DOHH2 (cell line): Measurements from ENCODE around the gene BIRC7.
A peak's percentile ranks its signal among the peaks of the same experiment; 100 is the strongest.
"Not testable (repeated sequence)": the region's sequence is repeated elsewhere in the genome, so short reads cannot be mapped to it uniquely, and the experiment has no call there.

Experiments used
- H3F3A ChIP-seq: fragments of 200-600 bp; sonication (generic), shearing (Covaris generic); 2 replicates; pipeline ENCODE4 v1.6.0; 2016; ENCODE audit warnings: antibody characterized with exemption, mild to moderate bottlenecking; ENCODE audit not compliant: control insufficient read depth, insufficient read depth
- H3K27ac ChIP-seq: fragments of 200-600 bp; sonication (generic); 2 replicates; pipeline ENCODE4 v1.5.1; 2014; ENCODE audit warnings: low read depth, mild to moderate bottlenecking, low read length, moderate library complexity
- H3K27me3 ChIP-seq: fragments of 200-600 bp; sonication (generic); 2 replicates; pipeline ENCODE4 v1.6.1; 2014; ENCODE audit warnings: mild to moderate bottlenecking, low read length, mixed read lengths; ENCODE audit not compliant: control insufficient read depth
- H3K36me3 ChIP-seq: fragments of 200-600 bp; sonication (generic); 2 replicates; pipeline ENCODE4 v1.6.1; 2014; ENCODE audit warnings: mild to moderate bottlenecking, low read length, moderate library complexity, mixed read lengths; ENCODE audit not compliant: control insufficient read depth
- H3K4me1 ChIP-seq: fragments of 200-600 bp; sonication (generic); 2 replicates; pipeline ENCODE4 v1.6.1; 2014; ENCODE audit warnings: mild to moderate bottlenecking, low read length, mixed read lengths; ENCODE audit not compliant: control insufficient read depth
- H3K4me2 ChIP-seq: fragments of 200-600 bp; sonication (generic); 2 replicates; pipeline ENCODE4 v1.6.0; 2014; ENCODE audit warnings: mild to moderate bottlenecking, low read length, moderate library complexity
- H3K4me3 ChIP-seq: fragments of 200-600 bp; sonication (generic); 2 replicates; pipeline ENCODE4 v1.5.1; 2014; ENCODE audit warnings: mild to moderate bottlenecking, low read length, mixed read lengths
- H3K79me2 ChIP-seq: fragments of 200-600 bp; sonication (generic); 2 replicates; pipeline ENCODE4 v1.6.1; 2014; ENCODE audit warnings: mild to moderate bottlenecking, low read length, mixed read lengths; ENCODE audit not compliant: control insufficient read depth
- H3K9me2 ChIP-seq: fragments of 200-600 bp; sonication (generic); replicated peaks from 2 replicates; pipeline ENCODE4 v1.6.1; 2014; ENCODE audit warnings: mild to moderate bottlenecking, low read length, mixed read lengths; ENCODE audit not compliant: control insufficient read depth
- H3K9me3 ChIP-seq: fragments of 200-600 bp; sonication (generic); 2 replicates; pipeline ENCODE4 v1.6.1; 2014; ENCODE audit warnings: antibody characterized with exemption, low read length, mixed read lengths; ENCODE audit not compliant: control insufficient read depth, insufficient read depth
- H4K20me1 ChIP-seq: fragments of 200-600 bp; sonication (generic); 2 replicates; pipeline ENCODE4 v1.6.0; 2014; ENCODE audit warnings: low read depth, mild to moderate bottlenecking, antibody characterized with exemption, low read length, moderate library complexity; ENCODE audit not compliant: control insufficient read depth, insufficient read depth
- EZH2phosphoT487 ChIP-seq: fragments of 200-600 bp; sonication (generic); IDR thresholded peaks from 2 replicates; pipeline ENCODE4 v1.6.1; 2017; ENCODE audit warnings: borderline replicate concordance, mild to moderate bottlenecking, antibody characterized with exemption, low read length, moderate library complexity, mixed read lengths
- TF ChIP-seq, protein P1 (sequence below): fragments of 200-600 bp; sonication (generic); IDR thresholded peaks from one replicate; pipeline ENCODE4 v1.5.1; 2014; ENCODE audit warnings: antibody characterized with exemption, mild to moderate bottlenecking, low read depth, low read length; ENCODE audit not compliant: poor library complexity, severe bottlenecking

The BIRC7 gene

DNA sequence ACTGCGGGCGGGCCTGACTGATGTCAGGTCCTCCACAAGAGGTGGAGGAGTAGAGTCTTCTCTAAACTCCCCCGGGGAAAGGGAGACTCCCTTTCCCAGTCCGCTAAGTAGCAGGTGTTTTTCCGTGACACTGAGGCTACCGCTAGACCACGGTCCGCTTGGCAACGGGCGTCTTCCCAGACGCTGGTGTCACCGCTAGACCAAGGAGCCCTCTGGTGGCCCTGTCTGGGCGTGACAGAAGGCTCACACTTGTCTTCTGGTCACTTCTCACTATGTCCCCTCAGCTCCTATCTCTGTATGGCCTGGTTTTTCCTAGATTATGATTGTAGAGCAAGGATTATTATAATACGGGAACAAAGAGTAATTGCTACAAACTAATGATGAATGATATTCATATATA is 15.6 kb downstream of the BIRC7 start:
- H3K4me2 ChIP-seq, H3K9me2 ChIP-seq, H4K20me1 ChIP-seq, H3K4me1 ChIP-seq, H3K36me3 ChIP-seq, H3K27ac ChIP-seq, H3F3A ChIP-seq, H3K4me3 ChIP-seq, H3K79me2 ChIP-seq, H3K9me3 ChIP-seq: not testable (repeated sequence)
- TF ChIP-seq, protein P1, sequence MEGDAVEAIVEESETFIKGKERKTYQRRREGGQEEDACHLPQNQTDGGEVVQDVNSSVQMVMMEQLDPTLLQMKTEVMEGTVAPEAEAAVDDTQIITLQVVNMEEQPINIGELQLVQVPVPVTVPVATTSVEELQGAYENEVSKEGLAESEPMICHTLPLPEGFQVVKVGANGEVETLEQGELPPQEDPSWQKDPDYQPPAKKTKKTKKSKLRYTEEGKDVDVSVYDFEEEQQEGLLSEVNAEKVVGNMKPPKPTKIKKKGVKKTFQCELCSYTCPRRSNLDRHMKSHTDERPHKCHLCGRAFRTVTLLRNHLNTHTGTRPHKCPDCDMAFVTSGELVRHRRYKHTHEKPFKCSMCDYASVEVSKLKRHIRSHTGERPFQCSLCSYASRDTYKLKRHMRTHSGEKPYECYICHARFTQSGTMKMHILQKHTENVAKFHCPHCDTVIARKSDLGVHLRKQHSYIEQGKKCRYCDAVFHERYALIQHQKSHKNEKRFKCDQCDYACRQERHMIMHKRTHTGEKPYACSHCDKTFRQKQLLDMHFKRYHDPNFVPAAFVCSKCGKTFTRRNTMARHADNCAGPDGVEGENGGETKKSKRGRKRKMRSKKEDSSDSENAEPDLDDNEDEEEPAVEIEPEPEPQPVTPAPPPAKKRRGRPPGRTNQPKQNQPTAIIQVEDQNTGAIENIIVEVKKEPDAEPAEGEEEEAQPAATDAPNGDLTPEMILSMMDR, result peak; percentile 22
- H3K27me3 ChIP-seq, result peaks cover 17% of the 10 kb centered on the region

GRCh38 chr20:63252284-63252711 is 16.6 kb downstream of the BIRC7 start:
- TF ChIP-seq, protein P1, result no peak
- TF ChIP-seq EZH2phosphoT487, result no peak
- H3K79me2 ChIP-seq, result no peaks in the 10 kb centered on the region
- H4K20me1 ChIP-seq, result peaks cover 6% of the 10 kb centered on the region; the same call in 1 of the 2 replicates
- no peak overlapping the region for H3K4me2 ChIP-seq
- H3K36me3 ChIP-seq, result no peaks in the 10 kb centered on the region
- H3K4me3 ChIP-seq, result no peak overlapping the region
- no peaks in the 10 kb centered on the region for H3K4me1 ChIP-seq
- H3K27me3 ChIP-seq, result peaks cover 17% of the 10 kb centered on the region
- H3F3A ChIP-seq, result no peaks in the 10 kb centered on the region
- H3K27ac ChIP-seq, result no peak overlapping the region
- no peaks in the 10 kb centered on the region for H3K9me2 ChIP-seq
- H3K9me3 ChIP-seq, result no peaks in the 10 kb centered on the region

- TF ChIP-seq, protein P1, result no peak
- TF ChIP-seq EZH2phosphoT487, result no peak
- Histone ChIP-seq H3K27me3 (peaks cover 17% of the 10 kb centered on the region), H4K20me1 (peaks cover 6% of the 10 kb centered on the region; the same call in 1 of the 2 replicates), H3K9me3 (no peaks in the 10 kb centered on the region), H3K4me3 (no peak overlapping the region), H3K4me1 (no peaks in the 10 kb centered on the region), H3F3A (no peaks in the 10 kb centered on the region), H3K9me2 (no peaks in the 10 kb centered on the region), H3K4me2 (no peak overlapping the region), H3K36me3 (no peaks in the 10 kb centered on the region), H3K27ac (no peak overlapping the region), H3K79me2 (no peaks in the 10 kb centered on the region)
Measured at GRCh38 chr20:63253065-63253437, 17.3 kb downstream of the BIRC7 start.
